ENCODE measurements around the gene DLG2.
A peak's percentile ranks its signal among the peaks of the same experiment; 100 is the strongest.

Gene DLG2

DNA sequence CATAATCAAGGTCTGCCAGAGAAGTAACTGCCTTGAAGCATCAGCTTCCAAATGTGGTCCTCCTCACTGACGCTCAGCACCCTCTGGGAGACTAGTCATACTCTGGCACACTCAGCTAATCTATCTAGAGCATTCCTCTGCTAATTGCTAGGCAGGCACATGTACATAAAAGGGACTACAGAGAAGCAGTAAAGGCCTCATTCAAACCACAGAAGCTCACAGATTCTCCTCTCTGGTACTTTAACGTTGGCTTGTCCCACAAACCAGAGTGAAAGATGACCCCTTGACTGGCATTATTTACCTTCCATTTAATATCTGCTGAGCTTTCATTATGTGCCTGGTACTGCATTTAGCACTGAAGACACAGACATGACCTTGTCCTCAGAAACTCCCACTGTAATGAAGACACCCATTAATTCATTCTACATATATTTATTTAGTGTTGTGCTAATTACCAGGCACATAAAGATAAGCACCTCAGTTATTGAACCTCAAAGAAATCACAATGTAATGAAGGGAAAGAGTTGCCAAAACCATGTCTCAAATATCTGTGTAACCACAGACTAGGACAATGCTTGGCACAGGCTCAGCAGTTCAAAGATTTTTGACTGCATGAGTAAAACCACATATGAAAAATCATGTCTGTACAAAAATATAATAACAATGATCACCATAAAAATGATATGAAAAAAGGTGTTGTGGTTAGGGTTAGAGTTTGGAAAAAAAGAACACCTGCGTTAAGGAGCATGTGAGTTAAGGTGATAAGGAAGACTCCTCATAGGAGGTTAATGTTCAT is 550.4 kb downstream of the DLG2 start:
- no peak overlapping the region for H3K4me3 ChIP-seq (ENCODE audit: low read length)
- TF ChIP-seq, protein P1, sequence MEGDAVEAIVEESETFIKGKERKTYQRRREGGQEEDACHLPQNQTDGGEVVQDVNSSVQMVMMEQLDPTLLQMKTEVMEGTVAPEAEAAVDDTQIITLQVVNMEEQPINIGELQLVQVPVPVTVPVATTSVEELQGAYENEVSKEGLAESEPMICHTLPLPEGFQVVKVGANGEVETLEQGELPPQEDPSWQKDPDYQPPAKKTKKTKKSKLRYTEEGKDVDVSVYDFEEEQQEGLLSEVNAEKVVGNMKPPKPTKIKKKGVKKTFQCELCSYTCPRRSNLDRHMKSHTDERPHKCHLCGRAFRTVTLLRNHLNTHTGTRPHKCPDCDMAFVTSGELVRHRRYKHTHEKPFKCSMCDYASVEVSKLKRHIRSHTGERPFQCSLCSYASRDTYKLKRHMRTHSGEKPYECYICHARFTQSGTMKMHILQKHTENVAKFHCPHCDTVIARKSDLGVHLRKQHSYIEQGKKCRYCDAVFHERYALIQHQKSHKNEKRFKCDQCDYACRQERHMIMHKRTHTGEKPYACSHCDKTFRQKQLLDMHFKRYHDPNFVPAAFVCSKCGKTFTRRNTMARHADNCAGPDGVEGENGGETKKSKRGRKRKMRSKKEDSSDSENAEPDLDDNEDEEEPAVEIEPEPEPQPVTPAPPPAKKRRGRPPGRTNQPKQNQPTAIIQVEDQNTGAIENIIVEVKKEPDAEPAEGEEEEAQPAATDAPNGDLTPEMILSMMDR (conservative IDR thresholded peaks at IDR 0.05; ENCODE audit: low read depth, low read length) = no peak
- peak; percentile 55 for DNase-seq (ENCODE audit: low read depth)

DNA sequence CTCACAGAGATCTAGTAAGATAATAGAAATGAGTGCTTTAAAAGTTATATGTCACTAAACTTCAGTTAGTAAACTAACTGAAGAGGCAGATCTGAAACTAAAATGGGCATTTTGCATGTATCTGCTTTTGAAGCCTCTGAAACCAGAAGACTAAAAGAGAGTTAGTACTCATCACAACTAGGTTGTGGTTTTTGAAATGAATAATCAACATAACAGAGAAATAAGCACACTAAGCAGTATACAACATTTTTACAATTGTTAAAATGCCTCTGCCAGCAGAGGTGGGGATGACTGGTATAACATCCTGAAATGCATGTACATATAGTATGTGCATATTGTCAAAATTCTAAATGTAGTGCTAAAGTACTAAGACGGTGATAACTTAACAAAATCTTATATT is 564.5 kb downstream of the DLG2 start:
- TF ChIP-seq, protein P1 (conservative IDR thresholded peaks at IDR 0.05; ENCODE audit: low read depth, low read length) = no peak
- DNase-seq (ENCODE audit: low read depth) = no peak
- H3K4me3 ChIP-seq (ENCODE audit: low read length) = no peak overlapping the region

DNA sequence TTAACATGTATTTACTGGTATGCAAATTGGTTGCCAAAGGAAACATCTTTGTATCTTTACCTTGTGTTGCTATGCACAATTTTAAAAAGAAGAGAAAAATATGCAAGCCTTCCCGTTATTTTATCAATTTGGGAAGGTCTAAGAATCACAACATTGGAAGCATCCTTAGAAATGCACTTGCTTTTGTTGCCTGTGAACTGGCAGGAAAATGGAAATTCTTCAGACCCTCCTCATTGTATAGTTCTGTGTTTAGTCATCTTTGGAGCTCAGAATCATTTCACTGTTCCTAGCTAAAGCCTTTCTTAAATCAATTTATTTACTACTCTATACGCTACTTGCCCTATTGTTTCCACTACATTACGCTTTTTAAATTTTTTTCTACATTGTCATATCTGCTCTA is 574.5 kb downstream of the DLG2 start:
- DNase-seq (ENCODE audit: low read depth) = no peak
- TF ChIP-seq, protein P1 (conservative IDR thresholded peaks at IDR 0.05; ENCODE audit: low read depth, low read length) = no peak
- no peak overlapping the region for H3K4me3 ChIP-seq (ENCODE audit: low read length)

DNA sequence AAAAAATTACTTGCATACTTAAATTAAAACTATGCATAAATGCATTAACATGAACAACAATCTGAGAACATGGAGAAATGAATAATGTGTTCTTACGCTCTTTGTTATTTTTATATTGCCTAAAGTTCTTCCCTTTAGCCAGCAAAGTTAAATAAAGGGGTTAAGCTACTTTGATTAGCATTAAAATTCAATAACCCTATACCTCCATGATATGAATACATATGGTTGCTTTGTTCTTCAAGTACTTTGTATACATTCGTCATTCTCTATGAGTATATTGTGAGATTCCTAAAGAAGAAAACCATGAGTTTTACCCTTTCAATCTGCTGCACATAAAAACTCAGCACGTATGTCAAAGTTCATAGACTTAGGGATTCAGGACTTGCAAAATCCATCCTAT is 578.3 kb downstream of the DLG2 start:
- no peak for DNase-seq (ENCODE audit: low read depth)
- TF ChIP-seq, protein P1 (conservative IDR thresholded peaks at IDR 0.05; ENCODE audit: low read depth, low read length) = no peak
- H3K4me3 ChIP-seq (ENCODE audit: low read length) = no peak overlapping the region

DNA sequence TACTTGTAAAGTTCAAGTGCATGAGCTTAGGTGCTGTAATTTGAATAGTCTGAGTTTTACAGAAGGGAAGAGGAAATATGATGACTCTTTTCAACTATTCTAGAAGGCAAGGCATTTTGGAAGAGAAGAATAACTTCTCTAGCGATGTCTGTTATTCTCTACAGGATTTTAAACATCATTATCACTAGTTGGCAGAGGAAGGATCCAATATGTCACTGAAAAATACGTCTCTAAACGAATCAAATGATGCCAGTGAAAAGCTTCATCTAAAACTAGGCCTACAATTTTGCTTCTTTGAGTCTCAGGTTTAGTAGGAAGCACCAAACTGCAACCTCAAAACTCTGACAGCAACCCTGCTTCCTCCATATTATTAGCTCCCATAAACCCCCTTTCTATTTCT is 581.4 kb downstream of the DLG2 start:
- no peak overlapping the region for H3K4me3 ChIP-seq (ENCODE audit: low read length)
- TF ChIP-seq, protein P1 (conservative IDR thresholded peaks at IDR 0.05; ENCODE audit: low read depth, low read length) = no peak
- DNase-seq (ENCODE audit: low read depth) = no peak

DNA sequence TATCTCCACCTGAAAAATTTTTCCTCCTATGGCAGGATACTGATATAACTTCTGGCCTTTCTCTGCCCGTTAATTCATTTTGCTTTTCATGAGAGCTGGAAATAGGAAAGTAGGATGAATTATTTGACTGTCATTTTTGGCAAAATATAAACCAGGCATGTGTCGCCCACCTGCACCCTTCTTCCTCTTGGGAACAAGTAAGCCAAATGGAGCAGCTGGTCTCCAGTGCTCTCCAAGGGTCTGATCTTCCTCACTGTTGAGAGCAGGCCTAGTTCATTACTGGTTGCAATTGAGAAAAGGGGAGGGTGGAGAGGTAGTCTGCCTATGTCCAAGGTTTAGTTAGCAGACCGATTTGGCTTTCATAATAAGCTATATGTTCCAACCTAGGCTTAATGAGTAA is 582.2 kb downstream of the DLG2 start:
- H3K4me3 ChIP-seq (ENCODE audit: low read length) = no peak overlapping the region
- DNase-seq (ENCODE audit: low read depth) = no peak
- TF ChIP-seq, protein P1 (conservative IDR thresholded peaks at IDR 0.05; ENCODE audit: low read depth, low read length) = no peak

DNA sequence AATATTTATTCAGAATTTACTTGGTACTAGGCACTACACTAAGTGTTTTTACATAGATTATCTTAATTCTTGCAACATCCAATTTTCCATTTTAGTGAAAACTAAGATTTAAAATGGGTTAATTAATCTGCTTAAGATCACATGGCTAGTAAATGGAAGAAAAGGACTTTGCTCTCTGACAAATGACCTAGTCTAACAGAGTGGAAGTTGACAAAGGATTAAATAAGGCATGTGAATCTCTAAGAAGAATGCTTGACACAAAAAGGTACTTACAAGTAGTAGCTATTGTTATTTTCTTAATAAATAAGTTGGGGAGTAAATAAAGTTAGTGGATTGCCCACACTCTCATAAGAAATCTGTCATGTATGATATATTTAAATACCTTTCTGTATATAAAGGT is 584.8 kb downstream of the DLG2 start:
- TF ChIP-seq, protein P1 (conservative IDR thresholded peaks at IDR 0.05; ENCODE audit: low read depth, low read length) = no peak

More for the DNA sequence above, 584.8 kb downstream of the DLG2 start:
- H3K4me3 ChIP-seq (ENCODE audit: low read length) = no peak overlapping the region
- peak; percentile 40 for DNase-seq (ENCODE audit: low read depth)
